CD4-positive, alpha-beta T cell treated with Interleukin-21 for 1 hour (primary cell): ENCODE measurements around the gene DDAH1.

Source experiments
- DNase-seq: peaks from one replicate; pipeline ENCODE4 v3.0.0-alpha.2; 2020

The DDAH1 gene

GRCh38 chr1:85323770-85324169, 141.2 kb downstream of the DDAH1 start:
- no peak for DNase-seq

- no peak for DNase-seq
Observed at GRCh38 chr1:85322655-85323054, 142.3 kb downstream of the DDAH1 start.

GRCh38 chr1:85321237-85321964, 143.6 kb downstream of the DDAH1 start:
- peak; percentile 5 for DNase-seq

GRCh38 chr1:85320371-85321131, 144.4 kb downstream of the DDAH1 start:
- DNase-seq: no peak

GRCh38 chr1:85319931-85320330, 145.0 kb downstream of the DDAH1 start:
- no peak for DNase-seq

- no peak for DNase-seq
Observed at GRCh38 chr1:85319491-85319890, 145.5 kb downstream of the DDAH1 start.

GRCh38 chr1:85318217-85318616, 146.7 kb downstream of the DDAH1 start:
- DNase-seq: no peak

GRCh38 chr1:85317560-85317959, 147.4 kb downstream of the DDAH1 start:
- DNase-seq: no peak

- DNase-seq: no peak
Observed at GRCh38 chr1:85316321-85316720, 148.6 kb downstream of the DDAH1 start.

- no peak for DNase-seq
Observed at GRCh38 chr1:85315789-85316188, 149.2 kb downstream of the DDAH1 start.

- no peak for DNase-seq
Observed at GRCh38 chr1:85314726-85315125, 150.2 kb downstream of the DDAH1 start.

GRCh38 chr1:85313888-85314696, 150.9 kb downstream of the DDAH1 start:
- no peak for DNase-seq

GRCh38 chr1:85311818-85312217, 153.1 kb downstream of the DDAH1 start:
- DNase-seq: no peak

GRCh38 chr1:85308833-85309350, 156.1 kb downstream of the DDAH1 start:
- DNase-seq: no peak

- DNase-seq: peak; percentile 50
Observed at GRCh38 chr1:85307987-85308832, 156.7 kb downstream of the DDAH1 start.

- DNase-seq: no peak
Observed at GRCh38 chr1:85306236-85306635, 158.7 kb downstream of the DDAH1 start.

GRCh38 chr1:85303440-85304162, 161.4 kb downstream of the DDAH1 start:
- no peak for DNase-seq

GRCh38 chr1:85300140-85300539, 164.8 kb downstream of the DDAH1 start:
- DNase-seq: no peak

- peak; percentile 63 for DNase-seq
Observed at GRCh38 chr1:85297855-85298629, 166.9 kb downstream of the DDAH1 start.

GRCh38 chr1:85297538-85297854, 167.5 kb downstream of the DDAH1 start:
- DNase-seq: no peak

GRCh38 chr1:85296980-85297379, 168.0 kb downstream of the DDAH1 start:
- no peak for DNase-seq
